A673 (cell line): ENCODE data around the gene PDGFRB. TPM values are rescaled to one million over a fixed set of nuclear protein-coding genes. Genes with fewer than 3 reads are reported as not detected.
A peak's percentile ranks its signal among the peaks of the same experiment; 100 is the strongest.

Source experiments
- BruUV-seq: library from RNA; stranded (reverse); fragments of 400-500 nt; replicated peaks from 2 replicates; lab custom pipeline; 2021; lab: Mats Ljungman, UMichigan
- CTCF ChIA-PET: fragments of 300-600 bp; sonication (Branson Sonifier 250); formaldehyde crosslinking; loops from one replicate; lab custom pipeline; 2022; ENCODE audit warnings: antibody characterized with exemption; lab: Charles Lee
- POLR2A ChIA-PET: fragments of 300-600 bp; sonication (Branson Sonifier 250); formaldehyde crosslinking; loops from one replicate; lab custom pipeline; 2022; ENCODE audit warnings: antibody characterized with exemption; ENCODE audit not compliant: low non-redundant PET; lab: Charles Lee
- DNase-seq: peaks from one replicate; pipeline ENCODE4 v3.0.0-alpha.2; 2015; ENCODE audit warnings: low spot score
- H3K27ac ChIP-seq: fragments of 200-600 bp; sonication (generic); 2 replicates; pipeline ENCODE4 v1.5.1; 2016; ENCODE audit warnings: mixed run types, low read depth, mild to moderate bottlenecking, mixed read lengths, antibody characterized with exemption, low read length; ENCODE audit not compliant: poor library complexity, severe bottlenecking
- H3K27me3 ChIP-seq: fragments of 200-600 bp; sonication (generic); replicated peaks from 2 replicates; pipeline ENCODE4 v1.6.1; 2017; ENCODE audit warnings: mixed run types, low read depth, mild to moderate bottlenecking, mixed read lengths, antibody characterized with exemption, low read length; ENCODE audit not compliant: insufficient read depth, poor library complexity
- H3K36me3 ChIP-seq: fragments of 200-600 bp; sonication (generic); 2 replicates; pipeline ENCODE4 v1.6.1; 2016; ENCODE audit warnings: mixed run types, mild to moderate bottlenecking, mixed read lengths, antibody characterized with exemption, low read length; ENCODE audit not compliant: insufficient read depth, poor library complexity, severe bottlenecking
- H3K4me1 ChIP-seq: fragments of 200-600 bp; sonication (generic); 2 replicates; pipeline ENCODE4 v1.6.1; 2017; ENCODE audit warnings: mixed run types, mild to moderate bottlenecking, mixed read lengths, antibody characterized with exemption, low read length; ENCODE audit not compliant: insufficient read depth, poor library complexity, severe bottlenecking
- H3K4me3 ChIP-seq: fragments of 200-600 bp; sonication (generic); 2 replicates; pipeline ENCODE4 v1.5.1; 2016; ENCODE audit warnings: low read depth, mixed run types, mild to moderate bottlenecking, mixed read lengths, low read length; ENCODE audit not compliant: poor library complexity, severe bottlenecking
- H3K9me3 ChIP-seq: fragments of 200-600 bp; sonication (generic); 2 replicates; pipeline ENCODE4 v1.6.1; 2016; ENCODE audit warnings: mixed run types, low read depth, mild to moderate bottlenecking, mixed read lengths, antibody characterized with exemption, low read length; ENCODE audit not compliant: poor library complexity, severe bottlenecking
- CTCF ChIP-seq: fragments of 300-800, 200-600 bp; sonication (generic); conservative IDR thresholded peaks from 2 replicates; pipeline ENCODE4 v1.5.1; 2017; ENCODE audit warnings: low read depth, mild to moderate bottlenecking, antibody characterized with exemption, low read length, moderate library complexity, mixed read lengths
- EZH2 ChIP-seq: fragments of 200-600 bp; sonication (generic); IDR thresholded peaks from 2 replicates; pipeline ENCODE4 v1.6.1; 2017; ENCODE audit warnings: borderline replicate concordance, low read depth, mild to moderate bottlenecking, mixed read lengths, antibody characterized with exemption, low read length; ENCODE audit not compliant: poor library complexity, severe bottlenecking
- intact Hi-C: fragments of 100-400 bp; cut with micrococcal nuclease; formaldehyde crosslinking; loops from one replicate; pipeline ENCODE4 v1.10.0; 2022; ENCODE audit not compliant: unreplicated experiment
- total RNA-seq: library from RNA; stranded (reverse); gene quantifications from 2 replicates; pipeline ENCODE4 v1.2.3, GENCODE V29; 2021

PDGFRB gene
- total RNA-seq, 1 experiment from 2014 or later = 25.9 TPM

- Histone ChIP-seq H3K9me3 (no peaks in the 10 kb centered on the region), H3K27ac (peak overlapping the region; percentile 81), H3K27me3 (no peaks in the 10 kb centered on the region), H3K36me3 (no peaks in the 10 kb centered on the region), H3K4me3 (no peak overlapping the region), H3K4me1 (peaks cover 50% of the 10 kb centered on the region)
- intact Hi-C loops = loop anchor here (10.0 kb wide), 1 partner anchor 275 kb away; no protein-coding TSS in a partner anchor
- BruUV-seq = no TSS peak
- ChIA-PET CTCF (no interaction called here), POLR2A (no interaction called here)
- no peak for TF ChIP-seq EZH2
- TF ChIP-seq CTCF = no peak
- DNase-seq = peak; percentile 86
These were observed 4.1 kb upstream of the PDGFRB start for GRCh38 chr5:150159741-150160179.

GRCh38 chr5:150159031-150159430 lies 3.4 kb upstream of the PDGFRB start:
- H3K36me3 ChIP-seq = no peaks in the 10 kb centered on the region
- no peak for DNase-seq
- BruUV-seq = no TSS peak
- H3K27me3 ChIP-seq = no peaks in the 10 kb centered on the region
- H3K9me3 ChIP-seq = no peaks in the 10 kb centered on the region
- peak overlapping the region; percentile 20 for H3K27ac ChIP-seq
- peaks cover 57% of the 10 kb centered on the region for H3K4me1 ChIP-seq
- TF ChIP-seq EZH2 = no peak
- TF ChIP-seq CTCF = no peak
- ChIA-PET CTCF (no interaction called here), POLR2A (no interaction called here)
- no peak overlapping the region for H3K4me3 ChIP-seq
- intact Hi-C loops = no loop called here

- H3K4me3 ChIP-seq = no peak overlapping the region
- H3K27me3 ChIP-seq = no peaks in the 10 kb centered on the region
- peak overlapping the region; percentile 20 for H3K27ac ChIP-seq
- POLR2A ChIA-PET = interaction anchor here (0.5 kb wide), 1 partner anchor 256 kb away, joined by 7 read pairs; no protein-coding TSS in a partner anchor
- no peaks in the 10 kb centered on the region for H3K9me3 ChIP-seq
- DNase-seq = no peak
- BruUV-seq = no TSS peak
- peaks cover 60% of the 10 kb centered on the region for H3K4me1 ChIP-seq
- no peaks in the 10 kb centered on the region for H3K36me3 ChIP-seq
- TF ChIP-seq CTCF (no peak), EZH2 (no peak)
- intact Hi-C loops = no loop called here
- CTCF ChIA-PET = no interaction called here
These were observed 2.7 kb upstream of the PDGFRB start for GRCh38 chr5:150158170-150158949.
